KMS-11 (cell line): ENCODE results near the gene PPIA.

ENCODE experiments used
- H2AFZ ChIP-seq: fragments of 200-600 bp; sonication (generic); 2 replicates; pipeline ENCODE4 v1.6.1; 2016; ENCODE audit warnings: antibody characterized with exemption, mixed run types, low read depth
- H3K27ac ChIP-seq: fragments of 200-600 bp; sonication (generic); 2 replicates; pipeline ENCODE4 v1.6.1; 2016; ENCODE audit warnings: mild to moderate bottlenecking, mixed run types
- H3K27me3 ChIP-seq: fragments of 200-600 bp; sonication (generic); 2 replicates; pipeline ENCODE4 v1.6.1; 2017; ENCODE audit warnings: mild to moderate bottlenecking, low read depth, mixed run types, moderate library complexity; ENCODE audit not compliant: insufficient read depth
- H3K36me3 ChIP-seq: fragments of 200-600 bp; sonication (generic); 2 replicates; pipeline ENCODE4 v1.6.1; 2017; ENCODE audit warnings: mild to moderate bottlenecking, mixed run types; ENCODE audit not compliant: insufficient read depth
- H3K4me1 ChIP-seq: fragments of 200-600 bp; sonication (generic); 2 replicates; pipeline ENCODE4 v1.6.1; 2016; ENCODE audit warnings: mild to moderate bottlenecking, low read depth, mixed run types; ENCODE audit not compliant: poor library complexity, severe bottlenecking
- H3K4me2 ChIP-seq: fragments of 200-600 bp; sonication (generic); 2 replicates; pipeline ENCODE4 v1.7.0; 2016; ENCODE audit warnings: mild to moderate bottlenecking, mixed run types
- H3K4me3 ChIP-seq: fragments of 200-600 bp; sonication (generic); IDR thresholded peaks from 2 replicates; pipeline ENCODE4 v1.6.1; 2017; ENCODE audit warnings: low read depth, low read length, mixed read lengths; ENCODE audit not compliant: insufficient read depth
- H3K79me2 ChIP-seq: fragments of 200-600 bp; sonication (generic); 2 replicates; pipeline ENCODE4 v1.6.1; 2016; ENCODE audit warnings: low read depth, mixed run types; ENCODE audit not compliant: insufficient read depth
- H3K9ac ChIP-seq: fragments of 200-600 bp; sonication (generic); 2 replicates; pipeline ENCODE4 v1.6.1; 2016; ENCODE audit warnings: mild to moderate bottlenecking, mixed run types
- H4K20me1 ChIP-seq: fragments of 200-600 bp; sonication (generic); 2 replicates; pipeline ENCODE4 v1.6.1; 2016; ENCODE audit warnings: mild to moderate bottlenecking, mixed run types; ENCODE audit not compliant: insufficient read depth
- CTCF ChIP-seq: fragments of 200-600 bp; sonication (generic); conservative IDR thresholded peaks from 2 replicates; pipeline ENCODE4 v1.6.1; 2017; ENCODE audit warnings: low read depth, mild to moderate bottlenecking, antibody characterized with exemption, low read length, moderate library complexity, mixed read lengths

The PPIA gene

DNA sequence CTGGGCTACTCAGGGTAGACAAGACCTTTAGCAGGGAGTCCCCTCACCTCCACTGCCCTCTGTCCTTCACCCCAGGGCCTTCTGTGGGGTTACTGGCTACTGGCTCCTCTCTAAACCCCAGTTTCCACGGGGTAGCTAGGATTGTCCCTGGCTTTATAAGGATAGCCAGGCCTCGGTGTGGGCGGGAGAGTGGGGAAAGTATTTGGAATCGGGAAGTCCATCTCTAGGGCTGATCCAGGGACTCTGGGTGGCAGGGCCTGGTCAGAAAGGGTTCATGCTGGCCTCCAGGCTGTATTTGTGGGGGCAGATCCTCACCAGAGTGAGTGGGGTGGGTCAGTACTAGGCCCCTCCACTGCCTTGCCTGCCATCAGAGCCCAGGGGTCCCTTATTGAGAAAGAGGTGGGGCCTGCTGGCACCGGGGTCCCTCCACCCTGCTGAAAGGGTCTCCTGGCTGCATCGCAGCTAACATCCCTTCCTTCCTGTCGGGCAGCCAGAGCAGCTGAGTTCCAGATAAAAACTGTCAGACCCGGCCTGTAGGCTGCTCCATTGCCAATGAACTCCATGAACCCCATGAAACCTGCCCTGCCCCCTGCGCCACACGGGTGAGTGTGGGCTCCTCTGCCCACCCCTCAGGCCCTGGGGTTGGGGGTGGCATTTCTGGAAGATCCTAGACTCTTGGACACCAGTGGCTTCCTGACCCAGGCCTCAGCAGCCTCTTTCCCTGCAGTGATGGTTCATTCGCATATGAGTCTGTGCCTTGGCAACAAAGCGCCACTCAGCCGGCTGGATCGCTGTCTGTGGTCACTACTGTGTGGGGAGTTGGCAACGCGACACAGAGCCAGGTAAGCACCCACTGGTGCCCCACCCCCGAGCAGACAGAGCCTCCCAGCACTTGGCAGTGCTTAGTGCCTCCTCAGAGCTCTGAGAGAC is 40.5 kb upstream of the PPIA start:
- no peaks in the 10 kb centered on the region for H3K27me3 ChIP-seq
- peaks cover 48% of the 10 kb centered on the region for H3K4me1 ChIP-seq
- no peak overlapping the region for H3K4me3 ChIP-seq
- H4K20me1 ChIP-seq = peaks cover 2% of the 10 kb centered on the region; the same call in 1 of the 2 replicates
- no peak overlapping the region for H3K4me2 ChIP-seq
- no peak overlapping the region for H3K27ac ChIP-seq
- no peaks in the 10 kb centered on the region; the same call in 1 of the 2 replicates for H3K36me3 ChIP-seq
- H3K79me2 ChIP-seq = peaks cover 56% of the 10 kb centered on the region
- H3K9ac ChIP-seq = no peak overlapping the region
- no peak overlapping the region for H2AFZ ChIP-seq
- no peak for TF ChIP-seq CTCF

DNA sequence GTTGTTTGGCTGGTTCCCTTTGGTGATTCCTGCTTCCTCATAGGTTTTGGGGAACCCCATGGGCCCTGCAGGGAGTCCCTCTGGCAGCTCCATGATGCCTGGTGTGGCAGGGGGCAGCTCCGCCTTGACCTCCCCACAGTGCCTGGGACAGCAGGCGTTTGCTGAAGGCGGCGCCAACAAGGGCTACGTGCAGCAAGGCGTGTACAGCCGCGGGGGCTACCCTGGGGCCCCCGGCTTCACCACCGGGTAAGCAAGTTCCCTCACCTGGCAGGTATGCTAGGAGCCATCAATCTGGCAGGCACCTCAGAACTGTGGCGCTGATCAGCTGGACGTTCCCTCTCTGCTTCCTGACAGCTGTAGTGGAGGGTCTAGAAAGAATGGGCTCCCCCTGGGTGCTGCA is 39.6 kb upstream of the PPIA start:
- no peak for TF ChIP-seq CTCF
- Histone ChIP-seq H3K27me3 (no peaks in the 10 kb centered on the region), H3K4me3 (no peak overlapping the region), H3K4me2 (no peak overlapping the region), H3K27ac (no peak overlapping the region), H3K4me1 (peaks cover 39% of the 10 kb centered on the region), H3K79me2 (peaks cover 51% of the 10 kb centered on the region), H4K20me1 (peaks cover 2% of the 10 kb centered on the region; the same call in 1 of the 2 replicates), H2AFZ (no peak overlapping the region), H3K9ac (no peak overlapping the region), H3K36me3 (no peaks in the 10 kb centered on the region; the same call in 1 of the 2 replicates)

- Histone ChIP-seq H2AFZ (no peak overlapping the region), H3K9ac (no peak overlapping the region), H3K27me3 (no peaks in the 10 kb centered on the region), H3K4me1 (peaks cover 35% of the 10 kb centered on the region), H3K79me2 (peaks cover 47% of the 10 kb centered on the region), H4K20me1 (peaks cover 2% of the 10 kb centered on the region; the same call in 1 of the 2 replicates), H3K4me3 (no peak overlapping the region), H3K4me2 (no peak overlapping the region), H3K36me3 (no peaks in the 10 kb centered on the region; the same call in 1 of the 2 replicates), H3K27ac (no peak overlapping the region)
- TF ChIP-seq CTCF = no peak
Measured at GRCh38 chr7:44757311-44757710, 39.2 kb upstream of the PPIA start.

DNA sequence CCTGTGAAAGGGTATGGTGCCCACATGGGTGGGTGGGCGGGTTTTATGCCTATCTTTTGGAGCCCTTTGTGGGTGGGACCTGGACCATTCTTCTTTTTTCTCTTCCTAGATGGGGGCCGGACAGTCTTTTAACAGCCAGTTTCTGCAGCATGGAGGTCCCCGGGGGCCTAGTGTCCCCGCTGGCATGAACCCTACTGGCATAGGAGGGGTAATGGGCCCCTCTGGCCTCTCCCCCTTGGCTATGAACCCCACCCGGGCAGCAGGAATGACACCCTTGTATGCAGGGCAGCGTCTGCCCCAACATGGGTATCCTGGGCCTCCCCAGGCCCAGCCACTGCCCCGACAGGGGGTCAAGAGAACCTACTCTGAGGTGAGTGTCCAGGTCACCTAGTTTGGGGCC is 38.7 kb upstream of the PPIA start:
- Histone ChIP-seq H3K4me3 (no peak overlapping the region), H3K79me2 (peaks cover 43% of the 10 kb centered on the region), H4K20me1 (peaks cover 2% of the 10 kb centered on the region; the same call in 1 of the 2 replicates), H3K27ac (no peak overlapping the region), H3K4me1 (peaks cover 31% of the 10 kb centered on the region), H3K9ac (no peak overlapping the region), H2AFZ (no peak overlapping the region), H3K4me2 (no peak overlapping the region), H3K27me3 (no peaks in the 10 kb centered on the region), H3K36me3 (no peaks in the 10 kb centered on the region; the same call in 1 of the 2 replicates)
- no peak for TF ChIP-seq CTCF
